ENCODE data around the gene FCER2.

FCER2 gene

GRCh38 chr19:7645163-7645562 is 56.8 kb downstream of the FCER2 start:
- no peak for DNase-seq

GRCh38 chr19:7644550-7644877 is 57.4 kb downstream of the FCER2 start:
- DNase-seq = no peak

- DNase-seq = peak; percentile 52
These were observed 58.0 kb downstream of the FCER2 start for GRCh38 chr19:7643629-7644549.

- DNase-seq = no peak
These were observed 58.9 kb downstream of the FCER2 start for GRCh38 chr19:7643031-7643415.

GRCh38 chr19:7642295-7643030 is 59.5 kb downstream of the FCER2 start:
- DNase-seq = no peak

- no peak for DNase-seq
These were observed 60.3 kb downstream of the FCER2 start for GRCh38 chr19:7641290-7642276.

DNA sequence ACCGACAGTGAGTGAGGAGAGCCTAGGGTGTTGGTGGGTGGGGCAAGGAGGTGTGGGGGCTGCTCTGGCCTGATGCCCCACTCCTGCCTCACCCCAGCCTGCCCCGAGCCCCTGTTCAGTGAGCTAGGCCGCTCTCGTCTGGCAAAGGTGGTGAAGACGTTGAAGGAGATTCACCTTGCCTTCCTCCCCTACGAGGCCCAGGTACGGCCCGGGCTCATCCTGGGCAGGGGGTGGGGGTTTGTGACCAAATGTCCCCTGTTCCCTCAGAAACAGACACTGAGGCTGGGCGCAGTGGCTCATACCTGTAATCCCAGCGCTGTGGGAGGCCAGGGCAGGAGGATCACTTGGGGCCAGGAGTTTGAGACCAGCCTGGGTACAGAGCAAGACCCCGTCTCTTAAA is 61.1 kb downstream of the FCER2 start:
- no peak for DNase-seq

DNA sequence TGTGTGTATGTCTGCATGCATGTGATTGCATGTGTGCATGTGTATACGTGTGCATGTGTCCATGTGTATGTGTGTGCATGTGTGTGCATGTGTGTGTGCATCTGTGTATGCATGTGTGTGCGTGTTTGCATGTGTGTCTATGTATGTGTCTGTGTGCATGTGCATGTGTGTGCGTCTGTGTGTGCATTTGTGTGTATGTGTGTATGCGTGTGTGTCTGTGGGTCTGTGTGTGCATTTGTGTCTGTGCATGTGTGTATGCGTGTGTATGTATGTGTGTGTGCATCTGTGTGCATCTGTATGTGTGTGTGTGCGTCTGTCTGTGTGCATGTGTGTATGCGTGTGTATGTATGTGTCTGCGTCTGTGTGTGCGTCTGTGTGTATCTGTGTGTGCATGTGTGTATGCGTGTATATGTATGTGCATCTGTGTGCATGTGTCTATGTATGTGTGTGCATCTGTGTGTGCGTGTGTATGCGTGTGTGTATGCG is 62.0 kb downstream of the FCER2 start:
- DNase-seq = no peak

DNA sequence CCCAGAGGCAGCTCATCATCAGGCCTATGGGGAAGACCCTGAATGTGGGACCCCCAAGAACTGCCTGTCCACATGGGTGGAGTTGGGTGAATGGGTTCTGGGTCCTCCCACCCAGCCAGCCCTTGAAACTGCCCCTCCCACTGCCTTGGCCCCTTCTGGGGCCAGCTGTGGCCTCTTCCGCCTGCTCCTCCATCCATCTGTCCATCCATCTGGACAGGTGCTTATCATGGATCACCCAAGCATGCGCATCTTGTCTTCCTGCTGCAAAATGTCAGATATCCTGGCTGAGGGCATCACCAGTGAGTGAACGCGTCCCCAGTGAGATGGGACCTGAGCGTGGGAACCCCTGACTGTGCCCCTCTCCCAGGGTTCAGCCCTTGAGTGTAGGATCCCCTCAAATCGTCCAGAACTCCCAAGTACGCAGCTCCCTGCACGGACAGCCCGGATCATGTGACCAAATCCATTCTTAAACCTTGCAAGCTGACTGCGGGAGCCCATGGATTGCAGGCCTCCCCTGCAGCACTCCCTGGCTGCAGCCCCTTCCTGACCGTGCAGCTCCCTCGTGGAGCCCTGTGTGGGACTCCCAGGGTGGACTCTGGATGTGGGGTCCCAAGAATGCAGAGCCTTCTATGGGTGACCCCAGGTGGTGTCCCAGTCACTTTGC is 63.0 kb downstream of the FCER2 start:
- DNase-seq = no peak

All from stimulated activated CD4-positive, alpha-beta T cell treated with anti-CD3 and anti-CD28 coated beads, Interleukin-1b, Interleukin-23, amount 100 ng/mL, for 48 hours (primary cell).